K562 (cell line): Measurements from ENCODE around the gene SNX17. TPM values are rescaled to one million over a fixed set of nuclear protein-coding genes. Genes with fewer than 3 reads are reported as not detected.

ENCODE experiments used
- CCAR2 ChIP-seq: fragments of 200-400 bp; formaldehyde crosslinking; IDR thresholded peaks from 2 replicates; pipeline ENCODE4 v1.6.1; 2017; ENCODE audit warnings: mild to moderate bottlenecking, low read depth, low read length
- DIDO1 ChIP-seq: fragments of 450-650 bp; IDR thresholded peaks from 2 replicates; pipeline ENCODE4 v1.6.1; 2016; ENCODE audit warnings: low read depth, missing biosample characterization, missing genetic modification characterization
- HCFC1 ChIP-seq: IDR thresholded peaks from 2 replicates; pipeline ENCODE4 v1.6.1; 2012; ENCODE audit warnings: low read depth, low read length, improper control_type of control experiment
- HNRNPLL ChIP-seq: fragments of 200-400 bp; formaldehyde crosslinking; IDR thresholded peaks from 2 replicates; pipeline ENCODE4 v1.6.1; 2017; ENCODE audit warnings: low read length, low read depth, mild to moderate bottlenecking; ENCODE audit not compliant: poor library complexity, severe bottlenecking
- MTA3 ChIP-seq: fragments of 450-650 bp; formaldehyde crosslinking; IDR thresholded peaks from 2 replicates; pipeline ENCODE4 v1.6.1; 2017; ENCODE audit warnings: mild to moderate bottlenecking, borderline replicate concordance
- POLR3G ChIP-seq: IDR thresholded peaks from 2 replicates; pipeline ENCODE4 v1.6.1; 2011; ENCODE audit not compliant: insufficient read length, insufficient replicate concordance; ENCODE audit errors: extremely low read depth
- RBM39 ChIP-seq: fragments of 200-400 bp; formaldehyde crosslinking; optimal IDR thresholded peaks from 2 replicates; pipeline ENCODE3; 2018; ENCODE audit warnings: low read depth, low read length
- RFX5 ChIP-seq: IDR thresholded peaks from 2 replicates; pipeline ENCODE4 v1.6.1; 2011; ENCODE audit warnings: low read depth, mild to moderate bottlenecking, improper control_type of control experiment, low read length
- SIN3A ChIP-seq, 2 experiments: fragments of 150-350 bp in 1 of 2; IDR thresholded peaks; 2 replicates each; pipeline ENCODE4 v1.6.1; 2011 to 2016; ENCODE audit warnings: borderline replicate concordance in 2 of 2, low read depth in 2 of 2, low read length in 2 of 2, mild to moderate bottlenecking in 2 of 2, moderate library complexity in 2 of 2; ENCODE audit not compliant: control insufficient read depth in 1 of 2
- STAT5B ChIP-seq: fragments of 250-450 bp; sonication (Bioruptor Pico); IDR thresholded peaks from 2 replicates; pipeline ENCODE4 v1.8.0; 2021; ENCODE audit warnings: mild to moderate bottlenecking, inconsistent platforms
- XRCC4 ChIP-seq: IDR thresholded peaks from one replicate; pipeline ENCODE4 v1.6.1; 2011; ENCODE audit not compliant: insufficient read depth, insufficient read length; ENCODE audit errors: extremely low read depth
- ZNF134 ChIP-seq: fragments of 250-450 bp; sonication (Bioruptor Pico); conservative IDR thresholded peaks from 2 replicates; pipeline ENCODE4 v1.4.0; 2020
- ZNF274 ChIP-seq: IDR thresholded peaks from 2 replicates; pipeline ENCODE4 v1.6.1; 2011; ENCODE audit warnings: low read depth, mild to moderate bottlenecking, low read length, moderate library complexity, borderline replicate concordance
- ZNF316 ChIP-seq: fragments of 450-650 bp; IDR thresholded peaks from 2 replicates; pipeline ENCODE4 v1.6.1; 2016
- ZNF589 ChIP-seq: fragments of 200-800 bp; sonication (Bioruptor generic); IDR thresholded peaks from 2 replicates; pipeline ENCODE4 v1.6.1; 2016; ENCODE audit warnings: low read depth, missing genetic modification characterization, missing compliant biosample characterization
- polyA plus RNA-seq, 8 experiments: library from polyadenylated mRNA; depleted of rRNA in 4 of 8; stranded (reverse) in 5 of 8; unstranded in 3 of 8; fragments of >200 nt; fragmentation: Nextera tagmentation in 2 of 8; fragmentation: Illumina TruSeq in 1 of 8; extraction: Ambion mirVana in 2 of 8; extraction: Trizol in 1 of 8; gene quantifications; 2 replicates each; pipeline versions ENCODE4 v1.2.1 to v1.2.3, GENCODE V29; 2011 to 2014; ENCODE audit warnings: inconsistent platforms in 1 of 8, missing spikeins in 1 of 8
- total RNA-seq, 7 experiments: library from RNA; depleted of rRNA in 6 of 7; stranded (reverse); fragments of >200 nt in 6 of 7; fragmentation: Illumina TruSeq in 2 of 7; extraction: Trizol in 2 of 7; gene quantifications; 2 replicates each; pipeline versions ENCODE4 v1.2.1 to v1.2.3, GENCODE V29; 2011 to 2021; ENCODE audit warnings: low replicate concordance in 1 of 7
- TF ChIP-seq, protein P1 (sequence below): sonication (generic); formaldehyde crosslinking; IDR thresholded peaks from 2 replicates; pipeline ENCODE4 v1.8.1; 2023; ENCODE audit warnings: mild to moderate bottlenecking, missing genetic modification reagents
- TF ChIP-seq, protein P2 (sequence below): sonication (generic); formaldehyde crosslinking; IDR thresholded peaks from 2 replicates; pipeline ENCODE4 v1.8.0; 2023; ENCODE audit warnings: mild to moderate bottlenecking, missing genetic modification reagents
- TF ChIP-seq, protein P3 (sequence below): fragments of 450-650 bp; IDR thresholded peaks from 2 replicates; pipeline ENCODE4 v1.6.1; 2017; ENCODE audit warnings: antibody characterized with exemption, mild to moderate bottlenecking
- TF ChIP-seq, protein P4 (sequence below): sonication (generic); formaldehyde crosslinking; IDR thresholded peaks from 2 replicates; pipeline ENCODE4 v1.9.0; 2022; ENCODE audit warnings: mild to moderate bottlenecking, missing genetic modification reagents

The SNX17 gene
- total and polyA plus RNA-seq, 9 of the 15 experiments (the other 6 are each of a cell fraction or from before 2014, with no cell fraction given): 3.0 to 75.7 (median 54.6) TPM

DNA sequence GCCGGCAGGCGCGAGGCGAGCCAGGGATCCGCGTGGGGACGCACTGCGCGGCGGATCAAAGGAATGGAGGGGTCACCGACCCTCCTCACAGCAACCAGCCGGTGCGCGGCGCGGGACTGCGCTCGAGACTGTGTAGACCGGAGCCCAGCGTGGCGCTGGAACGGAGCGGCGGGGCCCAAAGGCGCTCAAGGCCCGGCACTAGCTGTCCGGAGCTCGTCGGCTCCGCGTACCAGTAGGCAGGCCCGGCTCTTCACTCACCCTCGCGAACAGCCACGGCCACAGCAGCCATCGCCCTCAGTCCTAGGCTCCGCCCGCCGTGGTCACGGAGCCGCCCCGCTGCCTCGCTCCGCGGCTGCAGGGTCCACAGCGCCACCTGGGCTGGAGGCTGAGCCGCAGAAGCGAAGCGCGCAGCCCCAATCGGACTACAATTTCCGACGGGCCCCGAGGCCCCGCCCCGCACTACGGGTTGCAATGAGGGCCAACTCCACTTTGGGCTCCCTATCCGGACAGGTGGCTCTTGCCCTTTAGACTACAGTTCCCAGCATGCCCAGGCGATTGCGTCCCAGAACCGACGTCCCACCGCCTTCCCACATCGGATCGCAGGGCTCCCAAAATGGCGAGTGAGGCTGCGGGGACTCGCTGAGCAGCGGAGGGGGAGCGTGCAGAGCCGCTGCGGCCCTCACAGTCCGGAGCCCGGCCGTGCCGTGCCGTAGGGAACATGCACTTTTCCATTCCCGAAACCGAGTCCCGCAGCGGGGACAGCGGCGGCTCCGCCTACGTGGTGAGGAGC, at the start of gene SNX17, which contains the start of gene EIF2B4 (continued):
- TF ChIP-seq, protein P1, sequence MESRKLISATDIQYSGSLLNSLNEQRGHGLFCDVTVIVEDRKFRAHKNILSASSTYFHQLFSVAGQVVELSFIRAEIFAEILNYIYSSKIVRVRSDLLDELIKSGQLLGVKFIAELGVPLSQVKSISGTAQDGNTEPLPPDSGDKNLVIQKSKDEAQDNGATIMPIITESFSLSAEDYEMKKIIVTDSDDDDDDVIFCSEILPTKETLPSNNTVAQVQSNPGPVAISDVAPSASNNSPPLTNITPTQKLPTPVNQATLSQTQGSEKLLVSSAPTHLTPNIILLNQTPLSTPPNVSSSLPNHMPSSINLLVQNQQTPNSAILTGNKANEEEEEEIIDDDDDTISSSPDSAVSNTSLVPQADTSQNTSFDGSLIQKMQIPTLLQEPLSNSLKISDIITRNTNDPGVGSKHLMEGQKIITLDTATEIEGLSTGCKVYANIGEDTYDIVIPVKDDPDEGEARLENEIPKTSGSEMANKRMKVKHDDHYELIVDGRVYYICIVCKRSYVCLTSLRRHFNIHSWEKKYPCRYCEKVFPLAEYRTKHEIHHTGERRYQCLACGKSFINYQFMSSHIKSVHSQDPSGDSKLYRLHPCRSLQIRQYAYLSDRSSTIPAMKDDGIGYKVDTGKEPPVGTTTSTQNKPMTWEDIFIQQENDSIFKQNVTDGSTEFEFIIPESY (CRISPR knock-in tag): peak; percentile 59; the same call in 1 of the 2 replicates
- TF ChIP-seq, protein P2, sequence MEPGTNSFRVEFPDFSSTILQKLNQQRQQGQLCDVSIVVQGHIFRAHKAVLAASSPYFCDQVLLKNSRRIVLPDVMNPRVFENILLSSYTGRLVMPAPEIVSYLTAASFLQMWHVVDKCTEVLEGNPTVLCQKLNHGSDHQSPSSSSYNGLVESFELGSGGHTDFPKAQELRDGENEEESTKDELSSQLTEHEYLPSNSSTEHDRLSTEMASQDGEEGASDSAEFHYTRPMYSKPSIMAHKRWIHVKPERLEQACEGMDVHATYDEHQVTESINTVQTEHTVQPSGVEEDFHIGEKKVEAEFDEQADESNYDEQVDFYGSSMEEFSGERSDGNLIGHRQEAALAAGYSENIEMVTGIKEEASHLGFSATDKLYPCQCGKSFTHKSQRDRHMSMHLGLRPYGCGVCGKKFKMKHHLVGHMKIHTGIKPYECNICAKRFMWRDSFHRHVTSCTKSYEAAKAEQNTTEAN (CRISPR knock-in tag): no peak; the same call in 1 of the 2 replicates
- TF ChIP-seq MTA3 (peak; percentile 99), HNRNPLL (no peak), HCFC1 (peak; percentile 100), ZNF134 (CRISPR knock-in tag) (no peak), CCAR2 (no peak), ZNF274 (peak; percentile 37; the same call in 1 of the 2 replicates), RFX5 (no peak), ZNF589 (no peak), POLR3G (no peak), XRCC4 (no peak), STAT5B (CRISPR knock-in tag) (no peak), DIDO1 (tag) (no peak), ZNF316 (no peak), SIN3A (IDR thresholded peaks at IDR 0.05; ENCODE audit: borderline replicate concordance in 2 of 2, control insufficient read depth in 1 of 2, low read depth in 2 of 2, low read length in 2 of 2) (peak; percentile 49 to 59; a peak in 1 of 4 replicates), RBM39 (no peak)
- TF ChIP-seq, protein P3, sequence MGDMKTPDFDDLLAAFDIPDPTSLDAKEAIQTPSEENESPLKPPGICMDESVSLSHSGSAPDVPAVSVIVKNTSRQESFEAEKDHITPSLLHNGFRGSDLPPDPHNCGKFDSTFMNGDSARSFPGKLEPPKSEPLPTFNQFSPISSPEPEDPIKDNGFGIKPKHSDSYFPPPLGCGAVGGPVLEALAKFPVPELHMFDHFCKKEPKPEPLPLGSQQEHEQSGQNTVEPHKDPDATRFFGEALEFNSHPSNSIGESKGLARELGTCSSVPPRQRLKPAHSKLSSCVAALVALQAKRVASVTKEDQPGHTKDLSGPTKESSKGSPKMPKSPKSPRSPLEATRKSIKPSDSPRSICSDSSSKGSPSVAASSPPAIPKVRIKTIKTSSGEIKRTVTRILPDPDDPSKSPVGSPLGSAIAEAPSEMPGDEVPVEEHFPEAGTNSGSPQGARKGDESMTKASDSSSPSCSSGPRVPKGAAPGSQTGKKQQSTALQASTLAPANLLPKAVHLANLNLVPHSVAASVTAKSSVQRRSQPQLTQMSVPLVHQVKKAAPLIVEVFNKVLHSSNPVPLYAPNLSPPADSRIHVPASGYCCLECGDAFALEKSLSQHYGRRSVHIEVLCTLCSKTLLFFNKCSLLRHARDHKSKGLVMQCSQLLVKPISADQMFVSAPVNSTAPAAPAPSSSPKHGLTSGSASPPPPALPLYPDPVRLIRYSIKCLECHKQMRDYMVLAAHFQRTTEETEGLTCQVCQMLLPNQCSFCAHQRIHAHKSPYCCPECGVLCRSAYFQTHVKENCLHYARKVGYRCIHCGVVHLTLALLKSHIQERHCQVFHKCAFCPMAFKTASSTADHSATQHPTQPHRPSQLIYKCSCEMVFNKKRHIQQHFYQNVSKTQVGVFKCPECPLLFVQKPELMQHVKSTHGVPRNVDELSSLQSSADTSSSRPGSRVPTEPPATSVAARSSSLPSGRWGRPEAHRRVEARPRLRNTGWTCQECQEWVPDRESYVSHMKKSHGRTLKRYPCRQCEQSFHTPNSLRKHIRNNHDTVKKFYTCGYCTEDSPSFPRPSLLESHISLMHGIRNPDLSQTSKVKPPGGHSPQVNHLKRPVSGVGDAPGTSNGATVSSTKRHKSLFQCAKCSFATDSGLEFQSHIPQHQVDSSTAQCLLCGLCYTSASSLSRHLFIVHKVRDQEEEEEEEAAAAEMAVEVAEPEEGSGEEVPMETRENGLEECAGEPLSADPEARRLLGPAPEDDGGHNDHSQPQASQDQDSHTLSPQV: 0 out of 2 replicates have a peak, but pooled peaks have one; percentile 3
- TF ChIP-seq, protein P4, sequence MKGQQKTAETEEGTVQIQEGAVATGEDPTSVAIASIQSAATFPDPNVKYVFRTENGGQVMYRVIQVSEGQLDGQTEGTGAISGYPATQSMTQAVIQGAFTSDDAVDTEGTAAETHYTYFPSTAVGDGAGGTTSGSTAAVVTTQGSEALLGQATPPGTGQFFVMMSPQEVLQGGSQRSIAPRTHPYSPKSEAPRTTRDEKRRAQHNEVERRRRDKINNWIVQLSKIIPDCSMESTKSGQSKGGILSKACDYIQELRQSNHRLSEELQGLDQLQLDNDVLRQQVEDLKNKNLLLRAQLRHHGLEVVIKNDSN (CRISPR knock-in tag): peak; percentile 54
